Measurements from ENCODE around the gene PDGFRB.

The PDGFRB gene

GRCh38 chr5:150131978-150132694 lies 23.5 kb downstream of the PDGFRB start:
- DNase-seq (ENCODE audit: low spot score) = no peak
- FAIRE-seq = no peak

DNA sequence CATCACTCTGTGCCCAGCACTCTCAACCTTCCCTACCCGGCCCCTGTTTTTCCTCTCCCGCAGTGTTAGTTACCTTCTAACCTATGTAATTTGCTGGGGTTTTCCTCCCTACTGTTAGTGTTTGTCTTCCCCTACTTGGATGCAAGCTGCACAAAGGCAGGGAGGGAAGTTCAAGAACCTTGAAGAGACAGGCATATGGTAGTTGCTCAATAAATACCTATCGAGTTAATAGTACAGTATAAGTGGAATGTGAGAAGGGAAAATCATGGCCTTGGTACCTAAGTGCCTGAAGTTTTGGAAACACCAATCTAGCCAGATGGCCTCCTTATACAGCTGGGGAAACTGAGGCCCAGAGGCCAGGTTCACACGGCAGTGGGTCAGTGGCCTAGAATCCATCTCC lies 24.2 kb downstream of the PDGFRB start:
- no peak for FAIRE-seq
- no peak for DNase-seq (ENCODE audit: low spot score)

- DNase-seq (ENCODE audit: low spot score) (no peak), FAIRE-seq (no peak)
Measured at GRCh38 chr5:150130493-150130922, 25.1 kb downstream of the PDGFRB start.

DNA sequence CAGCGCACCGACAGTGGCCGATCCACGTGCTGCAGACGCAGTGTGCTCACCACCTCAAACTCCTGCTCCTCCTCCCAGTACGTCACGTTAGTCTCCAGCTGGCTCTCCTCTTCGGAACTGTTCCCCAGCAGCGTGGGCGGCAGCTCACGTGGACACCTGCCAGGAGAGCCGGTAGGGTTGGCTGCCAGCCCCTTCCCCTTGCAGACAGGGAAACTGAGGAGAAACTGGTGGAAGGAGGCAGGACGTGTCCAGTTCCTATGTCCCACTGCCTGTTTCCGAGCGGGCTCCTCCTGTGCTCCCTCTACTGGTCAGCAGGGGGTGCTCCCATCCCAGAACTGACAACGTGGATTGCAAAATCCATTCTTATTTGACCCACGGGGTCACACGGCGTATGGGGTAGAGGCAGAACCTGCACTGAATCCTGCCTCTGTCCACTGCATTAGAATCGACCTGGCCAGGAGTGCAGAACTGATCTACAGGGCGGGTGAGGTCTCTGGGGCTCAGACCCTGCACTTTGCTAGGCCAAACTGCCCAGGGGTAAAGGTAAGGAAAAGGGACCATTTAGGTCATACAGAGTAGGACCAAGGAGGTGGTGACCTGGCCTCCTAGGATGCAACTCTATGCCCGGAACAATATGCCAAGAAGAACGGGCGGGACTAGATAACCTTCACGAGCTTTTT lies 25.7 kb downstream of the PDGFRB start:
- DNase-seq (ENCODE audit: low spot score) = peak; percentile 79
- FAIRE-seq = peak; percentile 56

- DNase-seq (ENCODE audit: low spot score) (no peak), FAIRE-seq (no peak)
Measured at GRCh38 chr5:150129454-150129812, 26.2 kb downstream of the PDGFRB start.

- DNase-seq (ENCODE audit: low spot score) (no peak), FAIRE-seq (no peak)
Measured at GRCh38 chr5:150126921-150127265, 28.8 kb downstream of the PDGFRB start.

GRCh38 chr5:150126199-150126920 lies 29.3 kb downstream of the PDGFRB start:
- no peak for DNase-seq (ENCODE audit: low spot score)
- no peak for FAIRE-seq

DNA sequence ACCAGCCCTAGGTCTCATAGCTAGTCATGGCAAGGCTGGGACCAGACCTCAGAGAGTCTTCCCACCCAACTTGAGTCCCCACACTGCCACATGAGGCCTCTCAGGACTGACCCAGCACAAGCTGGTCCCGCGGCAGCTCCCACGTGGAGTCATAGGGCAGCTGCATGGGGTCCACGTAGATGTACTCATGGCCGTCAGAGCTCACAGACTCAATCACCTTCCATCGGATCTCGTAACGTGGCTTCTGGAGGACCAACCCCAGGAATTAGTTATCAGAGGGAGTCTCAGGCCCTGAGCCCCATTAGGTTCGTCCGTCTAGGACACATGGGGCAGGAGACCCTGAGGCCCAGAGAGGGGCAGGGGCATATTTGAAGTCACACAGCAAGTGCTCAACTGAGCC lies 30.3 kb downstream of the PDGFRB start:
- FAIRE-seq = no peak

GRCh38 chr5:150124596-150124995 lies 31.0 kb downstream of the PDGFRB start:
- DNase-seq (ENCODE audit: low spot score) = no peak
- FAIRE-seq = no peak

More for the DNA sequence above, 30.3 kb downstream of the PDGFRB start:
- DNase-seq (ENCODE audit: low spot score) = no peak

- FAIRE-seq = no peak
- no peak for DNase-seq (ENCODE audit: low spot score)
Measured at GRCh38 chr5:150124111-150124557, 31.5 kb downstream of the PDGFRB start.

DNA sequence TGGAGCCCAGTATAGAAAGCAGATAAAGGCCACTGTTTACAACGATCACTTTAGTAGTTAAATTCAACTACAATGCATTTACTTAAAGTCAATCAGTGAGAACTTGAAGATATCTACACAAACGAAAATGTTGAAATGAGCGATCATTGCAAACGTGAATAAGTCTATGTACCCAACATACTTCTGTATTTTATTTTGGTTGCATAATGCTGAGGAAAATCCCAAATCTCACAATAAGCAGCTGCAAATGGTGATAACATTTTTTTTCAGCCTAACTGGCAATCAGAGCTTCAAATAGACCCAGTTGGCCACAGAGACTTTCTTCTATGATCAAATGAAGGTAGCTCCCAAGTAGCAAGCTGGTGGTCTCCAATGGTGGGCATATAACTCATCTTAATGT lies 32.1 kb downstream of the PDGFRB start:
- no peak for FAIRE-seq
- no peak for DNase-seq (ENCODE audit: low spot score)

- FAIRE-seq (no peak), DNase-seq (ENCODE audit: low spot score) (no peak)
Measured at GRCh38 chr5:150122536-150123481, 32.8 kb downstream of the PDGFRB start.

DNA sequence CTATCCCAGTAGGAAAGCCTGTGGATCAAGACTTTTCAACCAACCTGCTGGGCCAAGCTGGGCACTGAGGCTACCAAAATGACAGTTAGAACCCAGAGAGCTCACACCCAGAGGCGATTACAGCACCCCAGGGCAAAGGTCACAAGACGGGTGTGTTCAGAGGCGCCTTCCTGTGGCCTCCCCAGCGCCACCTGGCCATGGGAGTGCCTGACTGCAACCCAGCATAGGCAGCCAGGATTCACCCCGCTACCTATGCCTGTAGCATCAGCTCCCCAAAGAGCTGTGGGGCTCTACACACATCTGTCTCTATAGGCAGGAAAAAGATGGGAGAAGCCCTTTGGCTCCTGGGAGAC lies 33.5 kb downstream of the PDGFRB start:
- no peak for DNase-seq (ENCODE audit: low spot score)
- FAIRE-seq = no peak

DNA sequence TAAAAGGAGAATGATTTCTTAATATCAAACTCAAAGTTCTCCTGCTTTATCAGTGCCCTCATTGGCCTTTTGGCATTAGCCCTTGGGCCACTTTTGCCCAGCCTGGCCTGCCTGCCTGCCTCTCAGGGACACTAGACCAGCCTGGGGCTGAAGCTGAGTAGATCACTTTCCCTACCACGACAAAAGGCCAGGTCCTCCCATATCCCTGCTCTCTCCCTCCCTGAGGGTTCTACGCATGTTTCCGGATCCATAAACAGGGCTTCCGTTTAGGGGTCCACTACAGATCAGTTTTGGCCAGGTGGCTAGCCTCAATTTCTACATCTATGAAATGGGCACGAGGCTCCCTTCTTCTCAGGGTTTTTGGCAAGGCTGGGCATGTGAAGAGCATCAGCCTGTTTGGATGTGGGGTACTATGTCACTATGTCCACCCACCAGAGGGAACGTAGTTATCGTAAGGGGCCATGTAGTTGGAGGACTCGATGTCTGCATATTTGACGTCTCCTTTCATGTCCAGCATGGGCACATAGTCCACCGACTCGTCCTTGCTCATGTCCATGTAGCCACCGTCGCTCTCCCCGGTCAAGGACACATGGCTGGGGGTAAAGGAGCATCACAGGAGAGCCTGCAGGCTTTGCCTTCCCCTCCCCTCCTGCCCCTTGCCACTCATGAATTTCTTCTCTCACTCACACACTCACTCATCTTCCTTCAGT lies 34.0 kb downstream of the PDGFRB start:
- FAIRE-seq = no peak
- DNase-seq (ENCODE audit: low spot score) = no peak

- DNase-seq (ENCODE audit: low spot score) (no peak), FAIRE-seq (no peak)
Measured at GRCh38 chr5:150120617-150121447, 34.8 kb downstream of the PDGFRB start.

GRCh38 chr5:150120062-150120441 lies 35.6 kb downstream of the PDGFRB start:
- DNase-seq (ENCODE audit: low spot score) = no peak
- no peak for FAIRE-seq

- no peak for FAIRE-seq
- DNase-seq (ENCODE audit: low spot score) = no peak
Measured at GRCh38 chr5:150119421-150120061, 36.1 kb downstream of the PDGFRB start.

DNA sequence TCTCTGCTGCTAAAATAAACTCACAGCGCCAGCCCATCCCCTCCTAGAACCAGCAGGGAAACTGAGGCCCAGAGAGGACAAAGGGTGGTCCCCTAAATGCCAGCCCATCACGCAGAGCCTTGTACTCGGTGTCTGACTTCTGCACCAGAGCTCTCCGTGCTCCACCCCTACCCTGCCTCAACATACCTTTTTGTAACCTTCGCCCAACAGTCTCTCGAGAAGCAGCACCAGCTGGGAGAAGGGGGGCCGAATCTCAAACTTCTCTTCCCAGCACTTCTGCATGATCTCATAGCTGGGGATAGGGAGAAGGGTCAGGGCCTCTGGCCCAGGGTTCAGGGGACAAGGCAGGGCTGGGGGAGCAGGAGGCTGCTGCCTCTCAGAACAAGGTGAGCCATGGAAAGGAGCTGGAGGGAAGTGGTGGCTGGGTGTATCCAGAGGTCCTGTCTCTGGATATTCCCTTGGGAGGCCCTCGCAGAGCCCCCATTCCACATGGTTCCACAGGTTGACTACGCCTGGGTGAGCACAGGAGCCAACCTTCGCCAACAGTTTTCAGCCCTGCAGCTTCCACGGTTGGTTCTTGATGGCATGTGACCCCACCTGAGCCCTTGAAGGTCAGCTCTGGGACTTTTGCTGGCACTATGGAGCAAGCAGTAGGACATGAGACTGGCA lies 37.0 kb downstream of the PDGFRB start:
- FAIRE-seq (no peak), DNase-seq (ENCODE audit: low spot score) (no peak)
